Astrocyte of the hippocampus (primary cell): ENCODE measurements around the gene SLMAP.

Source experiments
- DNase-seq: peaks from one replicate; pipeline ENCODE4 v3.0.0; 2011; ENCODE audit warnings: low read depth, low spot score

SLMAP gene

GRCh38 chr3:57753016-57753415 is 3.1 kb upstream of the SLMAP start:
- DNase-seq: no peak

DNA sequence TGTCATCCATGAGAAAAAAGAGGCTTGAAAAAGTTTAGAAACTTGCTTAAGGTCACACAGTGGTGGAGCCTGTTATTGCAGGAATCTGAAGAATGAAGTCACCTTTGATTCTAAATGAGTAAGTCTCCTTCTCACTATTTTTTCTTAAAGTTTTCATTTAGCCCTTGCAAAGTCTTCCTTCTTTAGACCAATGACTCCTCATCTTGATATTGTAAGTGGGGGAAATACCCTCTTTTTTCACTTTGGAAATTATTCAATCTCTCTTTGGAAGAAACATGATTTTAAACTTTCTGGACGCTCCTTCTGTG is 787 bp upstream of the SLMAP start:
- peak; percentile 76 for DNase-seq

- DNase-seq: peak; percentile 79
Observed at GRCh38 chr3:57756528-57757401, 656 bp downstream of the SLMAP start.

DNA sequence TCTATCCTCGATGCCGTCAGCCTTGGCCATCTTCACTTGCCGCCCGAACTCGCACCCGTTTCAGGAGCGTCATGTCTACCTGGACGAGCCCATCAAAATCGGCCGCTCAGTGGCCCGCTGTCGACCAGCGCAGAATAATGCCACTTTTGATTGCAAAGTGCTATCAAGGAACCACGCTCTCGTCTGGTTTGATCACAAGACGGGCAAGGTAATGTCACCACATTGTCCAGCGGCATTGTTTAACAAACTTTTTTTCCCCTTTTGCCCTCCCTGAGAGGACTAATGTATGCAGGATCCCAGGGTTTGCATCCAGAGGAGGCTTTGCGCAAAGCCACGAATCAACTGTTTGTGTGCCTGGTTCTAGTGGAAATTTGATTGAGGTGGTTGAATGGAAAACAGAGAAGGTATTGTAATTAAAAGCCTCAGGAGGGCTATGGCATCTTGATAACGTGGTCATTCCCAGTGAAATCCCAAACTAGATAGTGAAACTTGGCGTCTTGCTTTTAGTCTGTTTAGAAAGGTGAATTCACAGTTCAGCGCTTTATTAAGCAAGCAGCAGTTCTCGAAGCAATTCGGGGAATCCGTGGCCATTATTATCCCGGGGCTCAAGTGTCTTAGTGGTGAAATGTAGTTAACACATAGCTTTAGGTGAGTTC is 1.7 kb downstream of the SLMAP start:
- peak; percentile 59 for DNase-seq

DNA sequence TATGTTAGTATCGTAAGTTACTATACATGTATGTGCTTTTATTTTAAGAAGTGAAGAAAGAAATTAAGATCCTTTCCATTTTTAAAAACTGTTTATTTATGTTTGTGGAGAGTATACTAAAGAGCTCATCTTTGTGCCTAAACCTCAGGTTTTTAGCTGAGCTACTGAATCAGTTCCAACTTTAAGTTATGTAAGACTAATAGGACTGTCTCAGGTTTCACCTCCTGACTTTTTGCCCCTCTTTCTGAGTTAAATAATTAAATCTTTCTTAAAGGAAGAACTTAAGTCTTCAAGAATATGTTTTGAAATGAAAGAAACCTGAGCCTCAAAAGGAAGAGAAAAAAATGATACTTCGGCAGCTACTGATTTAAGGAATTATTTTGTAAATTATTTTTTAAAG is 2.6 kb downstream of the SLMAP start:
- no peak for DNase-seq

- no peak for DNase-seq
Observed at GRCh38 chr3:57764794-57765193, 8.7 kb downstream of the SLMAP start.

GRCh38 chr3:57768595-57768994 is 12.5 kb downstream of the SLMAP start:
- DNase-seq: no peak

GRCh38 chr3:57770009-57770827 is 14.1 kb downstream of the SLMAP start:
- DNase-seq: no peak

- no peak for DNase-seq
Observed at GRCh38 chr3:57772251-57772650, 16.1 kb downstream of the SLMAP start.

DNA sequence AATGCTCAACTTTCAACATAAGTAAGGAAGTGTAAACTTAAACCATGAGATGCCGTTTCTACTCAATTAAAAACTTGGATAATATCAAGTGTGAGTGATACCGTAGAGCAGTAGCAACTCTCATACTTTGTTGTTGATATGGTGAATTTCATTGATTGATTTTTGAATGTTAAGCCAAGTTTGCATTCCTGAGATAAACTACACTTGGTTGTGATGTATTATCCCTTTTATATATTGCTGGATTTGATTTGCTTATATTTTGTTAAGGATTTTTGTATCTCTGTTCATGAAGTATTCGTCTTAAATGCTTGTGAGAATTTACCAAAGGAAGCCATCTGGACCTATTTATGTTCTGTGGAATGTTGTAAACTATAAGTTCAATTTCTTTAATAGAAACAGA is 21.7 kb downstream of the SLMAP start:
- no peak for DNase-seq

DNA sequence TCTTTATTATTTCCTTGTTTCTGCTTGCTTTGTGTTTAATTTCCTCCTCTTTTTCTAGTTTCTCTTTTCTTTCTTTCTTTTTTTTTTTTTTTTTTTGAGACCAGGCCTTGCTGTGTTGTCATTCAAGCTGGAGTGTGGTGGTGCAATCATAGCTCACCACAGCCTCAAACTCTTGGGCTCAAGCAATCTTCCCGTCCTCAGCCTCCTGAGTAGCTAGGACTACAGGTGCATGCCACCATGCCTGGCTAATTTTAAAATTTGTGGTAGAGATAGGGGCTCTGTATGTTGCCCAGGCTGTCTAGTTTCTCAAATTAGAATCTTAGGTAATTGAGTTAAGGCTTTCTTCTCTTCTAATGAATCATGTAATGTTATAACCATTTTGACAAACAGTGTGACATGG is 22.4 kb downstream of the SLMAP start:
- DNase-seq: no peak

DNA sequence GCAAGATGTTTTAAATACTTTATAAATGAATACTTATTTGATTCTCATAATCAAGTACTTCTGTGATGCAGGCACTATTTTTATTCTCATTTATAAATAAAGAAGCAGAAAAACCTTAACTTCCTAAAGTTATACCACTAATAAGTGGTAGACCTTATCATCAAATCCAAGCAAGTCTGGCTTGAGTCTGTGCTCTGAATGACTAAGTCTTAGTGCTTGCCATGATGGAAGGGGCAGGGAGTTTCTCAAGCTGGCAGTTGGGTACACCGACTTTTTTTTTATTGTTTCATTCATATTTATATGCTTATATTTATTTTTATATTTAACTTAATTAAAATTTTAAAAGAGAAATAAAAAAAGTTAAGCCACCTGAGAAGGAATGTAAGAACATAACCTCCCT is 23.6 kb downstream of the SLMAP start:
- no peak for DNase-seq

DNA sequence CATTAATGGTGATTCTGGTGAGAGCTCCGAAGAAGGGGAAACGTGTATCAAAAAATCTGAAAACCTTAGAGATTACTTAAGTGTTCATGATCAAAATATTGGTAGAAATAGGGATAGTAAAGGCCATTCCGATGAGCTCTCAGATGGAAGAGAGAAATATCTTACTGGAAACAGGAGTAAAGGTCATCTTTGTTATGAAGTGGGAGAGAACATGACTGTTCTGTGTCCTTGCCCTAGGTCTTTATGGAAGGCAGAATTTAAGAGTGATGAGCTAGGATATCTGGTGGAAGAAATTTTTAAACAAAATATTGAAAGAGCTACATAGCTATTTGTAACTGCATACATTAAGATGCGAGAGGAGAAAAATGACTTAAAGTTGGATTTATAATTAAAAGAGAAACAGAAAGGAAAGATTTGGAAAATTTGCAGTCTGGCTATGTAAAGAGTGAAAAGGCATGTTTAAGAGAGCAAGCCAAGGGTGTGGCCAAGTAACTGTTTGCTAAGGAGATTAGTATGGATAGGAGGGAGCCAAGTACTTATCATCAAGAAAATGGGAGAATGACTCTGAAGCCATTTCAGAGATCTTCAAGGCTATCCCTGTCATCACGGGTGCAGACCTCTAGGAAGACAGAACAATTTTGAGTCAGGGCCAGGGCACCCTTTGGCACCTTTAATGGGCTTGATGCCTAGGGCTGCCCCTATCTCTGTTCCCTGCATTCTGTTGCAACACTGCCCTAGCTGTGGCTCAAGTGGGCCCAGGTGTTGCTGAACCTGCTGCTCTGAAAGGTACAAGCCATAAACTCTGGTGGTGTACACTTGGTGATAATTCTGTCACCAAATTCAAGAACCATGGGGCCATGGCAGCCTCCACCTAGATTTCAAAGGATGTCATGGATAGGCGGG is 27.3 kb downstream of the SLMAP start:
- no peak for DNase-seq

- DNase-seq: no peak
Observed at GRCh38 chr3:57784089-57784735, 28.1 kb downstream of the SLMAP start.

- no peak for DNase-seq
Observed at GRCh38 chr3:57785446-57785845, 29.3 kb downstream of the SLMAP start.

DNA sequence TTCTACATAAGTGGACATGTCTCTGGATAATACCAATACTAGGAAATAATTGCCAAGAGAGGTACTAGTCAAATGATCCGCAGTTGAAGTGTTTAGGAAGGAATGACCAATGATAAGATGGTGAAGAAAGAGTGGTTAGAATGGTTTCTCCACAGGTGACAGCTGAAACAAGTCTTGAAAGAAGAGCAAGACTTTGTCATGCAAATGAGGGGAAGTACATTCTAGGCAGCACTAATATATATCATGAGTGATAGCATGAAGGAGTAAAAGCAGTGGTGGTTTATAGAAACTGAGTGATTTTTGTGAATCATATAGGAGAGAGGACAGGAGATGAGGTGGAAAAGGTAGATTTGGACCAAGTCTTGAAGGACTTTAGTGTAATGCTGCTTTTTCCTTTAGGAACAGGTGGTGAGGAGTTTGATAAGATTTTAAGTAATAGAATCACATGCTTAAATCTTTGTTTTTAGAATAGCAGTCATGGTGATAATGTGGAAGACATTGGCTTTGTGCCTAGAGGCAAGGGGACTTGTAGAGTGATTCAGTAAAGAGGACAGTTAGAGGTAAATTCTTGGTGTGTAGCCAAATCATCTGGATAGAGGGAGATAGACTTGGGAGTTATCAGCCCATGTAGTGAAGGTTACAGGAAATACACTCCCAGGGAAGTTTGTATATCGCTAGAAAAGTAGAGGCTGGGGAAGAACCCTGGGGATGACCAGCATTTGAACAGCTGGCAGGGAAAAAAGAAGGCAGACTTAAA is 31.9 kb downstream of the SLMAP start:
- no peak for DNase-seq

GRCh38 chr3:57788624-57789018 is 32.5 kb downstream of the SLMAP start:
- DNase-seq: no peak

GRCh38 chr3:57791245-57791644 is 35.1 kb downstream of the SLMAP start:
- DNase-seq: no peak

DNA sequence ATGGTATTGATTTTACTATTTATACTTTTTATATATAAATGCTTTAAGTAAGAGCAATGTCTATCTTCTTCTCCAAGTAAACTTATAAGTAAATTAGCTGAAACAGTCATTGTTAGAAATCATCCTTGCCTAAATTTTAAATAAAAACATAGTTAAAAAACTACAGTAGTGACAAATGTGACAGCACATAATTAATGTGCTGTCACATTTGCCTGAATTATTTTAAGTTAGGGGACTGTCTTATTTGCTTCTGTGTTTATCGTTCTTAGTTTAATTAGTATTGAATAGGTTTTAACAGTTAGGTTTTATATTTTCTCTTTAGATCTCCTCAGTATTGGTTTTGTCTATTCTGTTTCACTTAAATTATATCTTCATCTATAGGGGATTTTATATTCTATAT is 36.1 kb downstream of the SLMAP start:
- no peak for DNase-seq

DNA sequence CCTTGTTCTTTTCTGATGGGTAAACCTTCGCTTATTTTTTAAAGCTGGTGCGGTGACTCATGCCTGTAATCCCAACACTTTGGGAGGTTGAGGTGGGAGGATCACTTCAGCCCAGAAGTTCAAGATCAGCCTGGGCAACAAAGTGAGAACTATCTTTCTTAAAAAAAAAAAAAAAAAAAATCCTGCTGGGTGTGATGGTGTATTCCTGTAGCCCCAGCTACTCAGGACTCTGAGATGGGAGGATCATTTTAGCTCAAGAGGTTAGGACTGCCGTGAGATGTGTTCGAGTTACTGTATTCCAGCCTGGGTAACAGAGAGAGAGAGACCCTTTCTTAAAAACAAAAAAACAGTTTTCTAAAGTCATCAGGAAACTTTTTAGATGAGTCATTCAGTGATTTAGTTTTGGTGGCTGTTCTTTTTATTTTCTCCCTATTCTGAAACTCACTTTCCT is 37.7 kb downstream of the SLMAP start:
- no peak for DNase-seq
